Measurements from ENCODE around the gene DEAF1. TPM values are rescaled to one million over a fixed set of nuclear protein-coding genes. Genes with fewer than 3 reads are reported as not detected.

DEAF1 gene
- total and polyA plus RNA-seq, 3 experiments from 2014 or later, result 36.3 to 54.6 (median 52.1) TPM

DNA sequence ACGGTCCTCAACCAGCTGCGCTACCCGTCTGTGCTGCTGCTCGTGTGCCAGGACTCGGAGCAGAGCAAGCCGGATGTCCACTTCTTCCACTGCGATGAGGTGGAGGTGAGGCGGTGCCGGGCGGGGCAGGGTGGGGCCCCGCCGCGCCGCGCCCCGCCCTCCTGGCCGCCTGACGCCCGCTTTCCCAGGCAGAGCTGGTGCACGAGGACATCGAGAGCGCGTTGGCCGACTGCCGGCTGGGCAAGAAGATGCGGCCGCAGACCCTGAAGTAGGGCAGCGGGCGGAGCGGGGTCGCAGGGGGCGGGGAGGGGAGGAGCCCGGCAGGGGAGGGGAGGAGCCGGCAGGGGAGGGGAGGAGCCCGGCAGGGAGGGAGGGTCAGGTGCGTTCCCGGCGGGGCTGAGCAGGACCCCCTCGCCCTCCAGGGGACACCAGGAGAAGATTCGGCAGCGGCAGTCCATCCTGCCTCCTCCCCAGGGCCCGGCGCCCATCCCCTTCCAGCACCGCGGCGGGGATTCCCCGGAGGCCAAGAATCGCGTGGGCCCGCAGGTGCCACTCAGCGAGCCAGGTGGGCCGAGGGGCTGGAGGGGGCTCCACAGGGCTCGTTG lies 25.7 kb upstream of the DEAF1 start:
- Mint-ChIP-seq H3K9me3 (no peaks in the 10 kb centered on the region), H3K27me3 (peaks cover 14 to 26% of the 10 kb centered on the region in 2 donors), H3K4me1 (peaks cover 7 to 31% (median 11%) of the 10 kb centered on the region in 3 donors), H3K4me3 (peak overlapping the region in 1 of 7 donors; percentile 43), H3K27ac (peak overlapping the region in 1 of 8 donors; percentile 54), H3K36me3 (no peaks in the 10 kb centered on the region)
- Histone ChIP-seq H3K27me3 (ENCODE audit: insufficient read depth, low read length, poor library complexity, severe bottlenecking) (peaks cover 19% of the 10 kb centered on the region), H3K9me3 (ENCODE audit: low read length) (no peaks in the 10 kb centered on the region), H3K27ac (ENCODE audit: low read depth, low read length) (no peak overlapping the region), H3K4me1 (ENCODE audit: insufficient read depth, low read length) (peaks cover 21% of the 10 kb centered on the region), H3K36me3 (ENCODE audit: insufficient read depth, low read length) (no peaks in the 10 kb centered on the region), H3K4me3 (ENCODE audit: low read length) (no peak overlapping the region)
- ChIA-PET POLR2A (interaction anchor here (0.7 to 1.6 kb wide), 3 partner anchors 25 to 167 kb away, joined by 4 to 9 read pairs (median 4); partner anchors contain the start of genes DEAF1, IRF7 and TMEM80), CTCF (interaction anchor here (1.0 to 4.2 kb wide), 4 partner anchors 66 to 166 kb away, joined by 3 to 49 read pairs (median 6); no protein-coding TSS in a partner anchor)
- DNase-seq, result peak in 1 of 5 donors; percentile 21

- H3K4me3 Mint-ChIP-seq, result peak overlapping the region in 4 of 7 donors; percentile 12 to 51 (median 44)
- no peaks in the 10 kb centered on the region for H3K36me3 Mint-ChIP-seq
- H3K4me3 ChIP-seq (ENCODE audit: low read length), result no peak overlapping the region
- H3K27me3 ChIP-seq (ENCODE audit: insufficient read depth, low read length, poor library complexity, severe bottlenecking), result peaks cover 19% of the 10 kb centered on the region
- no peaks in the 10 kb centered on the region for H3K36me3 ChIP-seq (ENCODE audit: insufficient read depth, low read length)
- H3K27me3 Mint-ChIP-seq, result peaks cover 14 to 29% of the 10 kb centered on the region in 2 donors
- POLR2A ChIA-PET, result interaction anchor here (1.0 kb wide), 1 partner anchor 104 kb away, joined by 4 read pairs; the partner anchor contains the start of gene IRF7
- H3K4me1 ChIP-seq (ENCODE audit: insufficient read depth, low read length), result peaks cover 21% of the 10 kb centered on the region
- no peak for DNase-seq
- CTCF ChIA-PET, result interaction anchor here (1.0 to 1.4 kb wide), 3 partner anchors 24 to 166 kb away, joined by 3 to 5 read pairs (median 3); partner anchors contain the start of gene TMEM80
- H3K4me1 Mint-ChIP-seq, result peaks cover 7 to 31% (median 11%) of the 10 kb centered on the region in 3 donors
- H3K27ac ChIP-seq (ENCODE audit: low read depth, low read length), result no peak overlapping the region
- peak overlapping the region in 1 of 8 donors; percentile 54 for H3K27ac Mint-ChIP-seq
- H3K9me3 Mint-ChIP-seq, result peaks cover 0 to 2% (median 0%) of the 10 kb centered on the region in 5 donors
- H3K9me3 ChIP-seq (ENCODE audit: low read length), result no peaks in the 10 kb centered on the region
These were observed 25.1 kb upstream of the DEAF1 start for GRCh38 chr11:720017-720641.

- CTCF ChIA-PET, result interaction anchor here (1.0 to 1.4 kb wide), 4 partner anchors 8 to 165 kb away, joined by 3 to 5 read pairs (median 3); partner anchors contain the start of gene TMEM80
- H3K4me1 Mint-ChIP-seq, result peaks cover 7 to 31% (median 11%) of the 10 kb centered on the region in 3 donors
- DNase-seq, result no peak
- Histone ChIP-seq H3K4me3 (ENCODE audit: low read length) (no peak overlapping the region), H3K27ac (ENCODE audit: low read depth, low read length) (no peak overlapping the region), H3K9me3 (ENCODE audit: low read length) (no peaks in the 10 kb centered on the region), H3K36me3 (ENCODE audit: insufficient read depth, low read length) (no peaks in the 10 kb centered on the region), H3K27me3 (ENCODE audit: insufficient read depth, low read length, poor library complexity, severe bottlenecking) (peaks cover 19% of the 10 kb centered on the region), H3K4me1 (ENCODE audit: insufficient read depth, low read length) (peaks cover 21% of the 10 kb centered on the region)
- H3K9me3 Mint-ChIP-seq, result peaks cover 0 to 6% (median 0%) of the 10 kb centered on the region in 5 donors
- H3K27ac Mint-ChIP-seq, result peak overlapping the region in 2 of 8 donors; percentile 47 to 64
- H3K27me3 Mint-ChIP-seq, result peaks cover 14 to 34% of the 10 kb centered on the region in 2 donors
- peak overlapping the region in 6 of 7 donors; percentile 29 to 81 (median 46) for H3K4me3 Mint-ChIP-seq
- H3K36me3 Mint-ChIP-seq, result no peaks in the 10 kb centered on the region
- POLR2A ChIA-PET, result no interaction called here
These were observed 24.4 kb upstream of the DEAF1 start for GRCh38 chr11:719214-720016.

- POLR2A ChIA-PET, result no interaction called here
- H3K27me3 ChIP-seq (ENCODE audit: insufficient read depth, low read length, poor library complexity, severe bottlenecking), result no peaks in the 10 kb centered on the region
- Mint-ChIP-seq H3K27me3 (peaks cover 19 to 29% of the 10 kb centered on the region in 2 donors), H3K4me1 (peaks cover 0 to 10% (median under 1%) of the 10 kb centered on the region in 3 donors), H3K9me3 (peaks cover 0 to 6% (median 0%) of the 10 kb centered on the region in 5 donors), H3K4me3 (peak overlapping the region in 1 of 7 donors; percentile 7), H3K36me3 (no peaks in the 10 kb centered on the region), H3K27ac (no peak overlapping the region)
- CTCF ChIA-PET, result interaction anchor here (1.1 kb wide), 1 partner anchor 13 kb away, joined by 3 read pairs; no protein-coding TSS in a partner anchor
- H3K9me3 ChIP-seq (ENCODE audit: low read length), result no peaks in the 10 kb centered on the region
- no peaks in the 10 kb centered on the region for H3K4me1 ChIP-seq (ENCODE audit: insufficient read depth, low read length)
- no peak overlapping the region for H3K4me3 ChIP-seq (ENCODE audit: low read length)
- no peak overlapping the region for H3K27ac ChIP-seq (ENCODE audit: low read depth, low read length)
- no peak for DNase-seq
- H3K36me3 ChIP-seq (ENCODE audit: insufficient read depth, low read length), result no peaks in the 10 kb centered on the region
These were observed 19.4 kb upstream of the DEAF1 start for GRCh38 chr11:714436-714835.

GRCh38 chr11:709109-709997 lies 14.3 kb upstream of the DEAF1 start:
- Mint-ChIP-seq H3K27ac (no peak overlapping the region), H3K9me3 (no peaks in the 10 kb centered on the region), H3K4me3 (no peak overlapping the region), H3K36me3 (no peaks in the 10 kb centered on the region), H3K4me1 (peaks cover 0 to 13% (median 0%) of the 10 kb centered on the region in 3 donors), H3K27me3 (peaks cover 12 to 26% of the 10 kb centered on the region in 2 donors)
- Histone ChIP-seq H3K27ac (ENCODE audit: low read depth, low read length) (no peak overlapping the region), H3K36me3 (ENCODE audit: insufficient read depth, low read length) (no peaks in the 10 kb centered on the region), H3K27me3 (ENCODE audit: insufficient read depth, low read length, poor library complexity, severe bottlenecking) (peaks cover 14% of the 10 kb centered on the region), H3K4me1 (ENCODE audit: insufficient read depth, low read length) (no peaks in the 10 kb centered on the region), H3K4me3 (ENCODE audit: low read length) (no peak overlapping the region), H3K9me3 (ENCODE audit: low read length) (no peaks in the 10 kb centered on the region)
- no peak for DNase-seq
- ChIA-PET CTCF (no interaction called here), POLR2A (interaction anchor here (0.6 kb wide), 1 partner anchor 46 kb away, joined by 4 read pairs; no protein-coding TSS in a partner anchor)

DNA sequence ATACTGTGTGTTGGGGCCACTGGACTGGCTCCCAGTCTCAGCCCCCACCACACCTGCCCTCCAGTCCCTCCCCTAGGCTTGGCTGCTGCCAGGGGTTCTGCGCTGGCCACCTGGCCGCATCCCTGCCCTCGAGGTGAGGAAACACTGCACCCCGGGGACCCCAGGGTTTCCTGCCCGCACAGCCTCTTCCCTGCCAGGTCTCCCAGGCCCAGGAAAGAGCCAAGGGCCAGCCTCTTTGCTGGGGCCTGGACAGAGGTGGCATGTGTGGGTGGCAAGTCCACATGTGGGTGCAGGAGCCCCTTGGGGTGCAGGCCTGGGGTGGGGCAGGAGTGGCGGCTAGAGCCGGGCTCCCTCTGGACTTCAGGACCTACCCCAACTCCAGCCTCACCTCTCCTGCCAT lies 13.5 kb upstream of the DEAF1 start:
- Mint-ChIP-seq H3K4me3 (no peak overlapping the region), H3K4me1 (peaks cover 2 to 15% (median 4%) of the 10 kb centered on the region in 3 donors), H3K27ac (no peak overlapping the region), H3K27me3 (peaks cover 12 to 26% of the 10 kb centered on the region in 2 donors), H3K9me3 (no peaks in the 10 kb centered on the region), H3K36me3 (peaks cover 0 to 3% (median 0%) of the 10 kb centered on the region in 3 donors)
- no peak for DNase-seq
- H3K27ac ChIP-seq (ENCODE audit: low read depth, low read length), result no peak overlapping the region
- ChIA-PET CTCF (no interaction called here), POLR2A (no interaction called here)
- H3K9me3 ChIP-seq (ENCODE audit: low read length), result no peaks in the 10 kb centered on the region
- no peaks in the 10 kb centered on the region for H3K4me1 ChIP-seq (ENCODE audit: insufficient read depth, low read length)
- H3K27me3 ChIP-seq (ENCODE audit: insufficient read depth, low read length, poor library complexity, severe bottlenecking), result peaks cover 14% of the 10 kb centered on the region
- H3K36me3 ChIP-seq (ENCODE audit: insufficient read depth, low read length), result no peaks in the 10 kb centered on the region
- H3K4me3 ChIP-seq (ENCODE audit: low read length), result no peak overlapping the region

GRCh38 chr11:707817-708420 lies 12.9 kb upstream of the DEAF1 start:
- Histone ChIP-seq H3K4me3 (ENCODE audit: low read length) (no peak overlapping the region), H3K9me3 (ENCODE audit: low read length) (no peaks in the 10 kb centered on the region), H3K4me1 (ENCODE audit: insufficient read depth, low read length) (no peaks in the 10 kb centered on the region), H3K36me3 (ENCODE audit: insufficient read depth, low read length) (no peaks in the 10 kb centered on the region), H3K27ac (ENCODE audit: low read depth, low read length) (no peak overlapping the region), H3K27me3 (ENCODE audit: insufficient read depth, low read length, poor library complexity, severe bottlenecking) (peaks cover 14% of the 10 kb centered on the region)
- ChIA-PET CTCF (no interaction called here), POLR2A (no interaction called here)
- peaks cover 10 to 26% of the 10 kb centered on the region in 2 donors for H3K27me3 Mint-ChIP-seq
- H3K4me1 Mint-ChIP-seq, result peaks cover 2 to 15% (median 4%) of the 10 kb centered on the region in 3 donors
- H3K27ac Mint-ChIP-seq, result no peak overlapping the region
- DNase-seq, result no peak
- H3K9me3 Mint-ChIP-seq, result no peaks in the 10 kb centered on the region
- no peak overlapping the region for H3K4me3 Mint-ChIP-seq
- peaks cover 0 to 3% (median 0%) of the 10 kb centered on the region in 3 donors for H3K36me3 Mint-ChIP-seq
